Panc1 (cell line): ENCODE results near the gene NOP53. TPM values are rescaled to one million over a fixed set of nuclear protein-coding genes. Genes with fewer than 3 reads are reported as not detected.

Experiments used
- ATAC-seq: fragments of 200-7000 bp; cut with Tn5 transposase; 2 replicates; pipeline ENCODE4 v1.9.1; 2020; ENCODE audit warnings: mild to moderate bottlenecking, moderate library complexity
- BruUV-seq: library from RNA; stranded (reverse); fragments of 400-500 nt; replicated peaks from 2 replicates; lab custom pipeline; 2021; lab: Mats Ljungman, UMichigan
- CTCF ChIA-PET: fragments of 300-600 bp; sonication (Branson Sonifier 250); formaldehyde crosslinking; loops from one replicate; lab custom pipeline; 2022; ENCODE audit warnings: antibody characterized with exemption; lab: Charles Lee
- POLR2A ChIA-PET: fragments of 300-600 bp; sonication (Branson Sonifier 250); formaldehyde crosslinking; loops from one replicate; lab custom pipeline; 2022; ENCODE audit warnings: antibody characterized with exemption; lab: Charles Lee
- DNase-seq: peaks from one replicate; pipeline ENCODE4 v3.0.0-alpha.2; 2010; ENCODE audit warnings: low read depth, low spot score
- H3K27ac ChIP-seq: 2 replicates; pipeline ENCODE4 v1.5.1; 2011; ENCODE audit warnings: mild to moderate bottlenecking, low read length, inconsistent platforms
- H3K27me3 ChIP-seq: fragments of 200-500 bp; sonication (Bioruptor generic); 2 replicates; pipeline ENCODE4 v1.6.0; 2014; ENCODE audit warnings: low read length, inconsistent platforms; ENCODE audit not compliant: control insufficient read depth, insufficient read depth
- H3K36me3 ChIP-seq: fragments of 200-500 bp; sonication (Bioruptor generic); 2 replicates; pipeline ENCODE4 v1.5.1; 2014; ENCODE audit warnings: inconsistent platforms, mild to moderate bottlenecking, low read length, moderate library complexity; ENCODE audit not compliant: control insufficient read depth, insufficient read depth
- H3K4me1 ChIP-seq: 2 replicates; pipeline ENCODE4 v1.5.1; 2011; ENCODE audit warnings: inconsistent platforms, mild to moderate bottlenecking, low read length, moderate library complexity; ENCODE audit not compliant: control insufficient read depth, insufficient read depth
- H3K4me3 ChIP-seq, 2 experiments: 2 replicates each; pipeline ENCODE4 v1.5.1; 2011 to 2012; ENCODE audit warnings: low read depth in 2 of 2, low read length in 2 of 2, mild to moderate bottlenecking in 2 of 2, inconsistent platforms in 1 of 2, moderate library complexity in 1 of 2
- H3K9me3 ChIP-seq: fragments of 200-500 bp; sonication (Bioruptor generic); 2 replicates; pipeline ENCODE4 v1.5.1; 2014; ENCODE audit warnings: low read depth, mild to moderate bottlenecking, inconsistent platforms, low read length, moderate library complexity; ENCODE audit not compliant: control insufficient read depth, insufficient read depth
- POLR2AphosphoS5 ChIP-seq: IDR thresholded peaks from 2 replicates; pipeline ENCODE4 v1.6.1; 2012; ENCODE audit warnings: mild to moderate bottlenecking, low read depth, low read length, moderate library complexity
- SIN3A ChIP-seq: IDR thresholded peaks from 2 replicates; pipeline ENCODE4 v1.6.1; 2012; ENCODE audit warnings: low read depth, mild to moderate bottlenecking, low read length, moderate library complexity, borderline replicate concordance; ENCODE audit not compliant: insufficient read depth
- TCF7L2 ChIP-seq: IDR thresholded peaks from 2 replicates; pipeline ENCODE4 v1.6.1; 2011; ENCODE audit warnings: mild to moderate bottlenecking, low read depth, low read length, inconsistent platforms
- in situ Hi-C: cut with HindIII; loops from 2 replicates; pipeline ENCODE4 v1.10.0; 2016; ENCODE audit warnings: low sequenced_read_pairs, low pct_unique_long_range_greater_than_20kb
- intact Hi-C: fragments of 100-400 bp; cut with micrococcal nuclease; formaldehyde crosslinking; loops from one replicate; pipeline ENCODE4 v1.10.0; 2022; ENCODE audit not compliant: unreplicated experiment
- total RNA-seq: library from RNA; stranded (reverse); gene quantifications from one replicate; pipeline ENCODE4 v1.2.1, GENCODE V29; 2021; ENCODE audit not compliant: unreplicated experiment
- TF ChIP-seq, protein P1 (sequence below): fragments of 450-650 bp; IDR thresholded peaks from 2 replicates; pipeline ENCODE4 v1.5.1; 2017; ENCODE audit warnings: mild to moderate bottlenecking
- TF ChIP-seq, protein P2 (sequence below), 2 experiments: IDR thresholded peaks; 2 replicates each; pipeline ENCODE4 v1.6.1; 2011 to 2012; ENCODE audit warnings: low read depth in 2 of 2, control low read depth in 1 of 2, low read length in 1 of 2, mild to moderate bottlenecking in 1 of 2, moderate library complexity in 1 of 2; ENCODE audit not compliant: insufficient read depth in 1 of 2

Gene NOP53
- total RNA-seq, 1 experiment from 2014 or later, result 64.3 TPM

DNA sequence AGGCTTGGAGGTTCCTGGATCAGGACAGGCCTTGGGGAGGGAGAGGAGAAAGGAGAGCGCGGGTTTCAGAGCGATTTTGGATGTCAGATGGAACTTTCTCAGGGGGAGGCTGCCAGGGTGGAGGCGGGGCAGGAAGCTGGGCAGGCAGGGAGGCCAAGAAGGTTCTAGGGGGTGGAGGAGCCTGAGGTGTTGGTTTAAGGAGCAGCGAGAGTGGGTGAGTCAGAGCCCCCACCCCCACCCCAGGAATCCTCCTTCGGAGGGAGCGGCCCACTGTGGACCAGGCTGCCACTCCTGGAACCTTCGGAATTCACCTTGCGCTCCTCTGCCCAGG is 15.9 kb upstream of the NOP53 start:
- CTCF ChIA-PET, result no interaction called here
- Histone ChIP-seq H3K4me3 (peak overlapping the region; percentile 37 to 44), H3K36me3 (no peaks in the 10 kb centered on the region), H3K9me3 (no peaks in the 10 kb centered on the region), H3K27me3 (no peaks in the 10 kb centered on the region), H3K27ac (peak overlapping the region; percentile 89), H3K4me1 (peaks cover 11% of the 10 kb centered on the region)
- TF ChIP-seq, protein P1, sequence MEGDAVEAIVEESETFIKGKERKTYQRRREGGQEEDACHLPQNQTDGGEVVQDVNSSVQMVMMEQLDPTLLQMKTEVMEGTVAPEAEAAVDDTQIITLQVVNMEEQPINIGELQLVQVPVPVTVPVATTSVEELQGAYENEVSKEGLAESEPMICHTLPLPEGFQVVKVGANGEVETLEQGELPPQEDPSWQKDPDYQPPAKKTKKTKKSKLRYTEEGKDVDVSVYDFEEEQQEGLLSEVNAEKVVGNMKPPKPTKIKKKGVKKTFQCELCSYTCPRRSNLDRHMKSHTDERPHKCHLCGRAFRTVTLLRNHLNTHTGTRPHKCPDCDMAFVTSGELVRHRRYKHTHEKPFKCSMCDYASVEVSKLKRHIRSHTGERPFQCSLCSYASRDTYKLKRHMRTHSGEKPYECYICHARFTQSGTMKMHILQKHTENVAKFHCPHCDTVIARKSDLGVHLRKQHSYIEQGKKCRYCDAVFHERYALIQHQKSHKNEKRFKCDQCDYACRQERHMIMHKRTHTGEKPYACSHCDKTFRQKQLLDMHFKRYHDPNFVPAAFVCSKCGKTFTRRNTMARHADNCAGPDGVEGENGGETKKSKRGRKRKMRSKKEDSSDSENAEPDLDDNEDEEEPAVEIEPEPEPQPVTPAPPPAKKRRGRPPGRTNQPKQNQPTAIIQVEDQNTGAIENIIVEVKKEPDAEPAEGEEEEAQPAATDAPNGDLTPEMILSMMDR, result no peak
- TF ChIP-seq SIN3A (0 out of 2 replicates have a peak, but pooled peaks have one; percentile 63), TCF7L2 (no peak)
- TF ChIP-seq, protein P2, sequence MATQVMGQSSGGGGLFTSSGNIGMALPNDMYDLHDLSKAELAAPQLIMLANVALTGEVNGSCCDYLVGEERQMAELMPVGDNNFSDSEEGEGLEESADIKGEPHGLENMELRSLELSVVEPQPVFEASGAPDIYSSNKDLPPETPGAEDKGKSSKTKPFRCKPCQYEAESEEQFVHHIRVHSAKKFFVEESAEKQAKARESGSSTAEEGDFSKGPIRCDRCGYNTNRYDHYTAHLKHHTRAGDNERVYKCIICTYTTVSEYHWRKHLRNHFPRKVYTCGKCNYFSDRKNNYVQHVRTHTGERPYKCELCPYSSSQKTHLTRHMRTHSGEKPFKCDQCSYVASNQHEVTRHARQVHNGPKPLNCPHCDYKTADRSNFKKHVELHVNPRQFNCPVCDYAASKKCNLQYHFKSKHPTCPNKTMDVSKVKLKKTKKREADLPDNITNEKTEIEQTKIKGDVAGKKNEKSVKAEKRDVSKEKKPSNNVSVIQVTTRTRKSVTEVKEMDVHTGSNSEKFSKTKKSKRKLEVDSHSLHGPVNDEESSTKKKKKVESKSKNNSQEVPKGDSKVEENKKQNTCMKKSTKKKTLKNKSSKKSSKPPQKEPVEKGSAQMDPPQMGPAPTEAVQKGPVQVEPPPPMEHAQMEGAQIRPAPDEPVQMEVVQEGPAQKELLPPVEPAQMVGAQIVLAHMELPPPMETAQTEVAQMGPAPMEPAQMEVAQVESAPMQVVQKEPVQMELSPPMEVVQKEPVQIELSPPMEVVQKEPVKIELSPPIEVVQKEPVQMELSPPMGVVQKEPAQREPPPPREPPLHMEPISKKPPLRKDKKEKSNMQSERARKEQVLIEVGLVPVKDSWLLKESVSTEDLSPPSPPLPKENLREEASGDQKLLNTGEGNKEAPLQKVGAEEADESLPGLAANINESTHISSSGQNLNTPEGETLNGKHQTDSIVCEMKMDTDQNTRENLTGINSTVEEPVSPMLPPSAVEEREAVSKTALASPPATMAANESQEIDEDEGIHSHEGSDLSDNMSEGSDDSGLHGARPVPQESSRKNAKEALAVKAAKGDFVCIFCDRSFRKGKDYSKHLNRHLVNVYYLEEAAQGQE (IDR thresholded peaks at IDR 0.05; ENCODE audit: insufficient read depth in 1 of 2, low read depth in 2 of 2, low read length in 1 of 2), result no peak
- peak; percentile 87 for ATAC-seq
- POLR2A ChIA-PET, result no interaction called here
- in situ Hi-C loops, result no loop called here
- no TSS peak for BruUV-seq
- intact Hi-C loops, result no loop called here
- peak; percentile 51 for DNase-seq

DNA sequence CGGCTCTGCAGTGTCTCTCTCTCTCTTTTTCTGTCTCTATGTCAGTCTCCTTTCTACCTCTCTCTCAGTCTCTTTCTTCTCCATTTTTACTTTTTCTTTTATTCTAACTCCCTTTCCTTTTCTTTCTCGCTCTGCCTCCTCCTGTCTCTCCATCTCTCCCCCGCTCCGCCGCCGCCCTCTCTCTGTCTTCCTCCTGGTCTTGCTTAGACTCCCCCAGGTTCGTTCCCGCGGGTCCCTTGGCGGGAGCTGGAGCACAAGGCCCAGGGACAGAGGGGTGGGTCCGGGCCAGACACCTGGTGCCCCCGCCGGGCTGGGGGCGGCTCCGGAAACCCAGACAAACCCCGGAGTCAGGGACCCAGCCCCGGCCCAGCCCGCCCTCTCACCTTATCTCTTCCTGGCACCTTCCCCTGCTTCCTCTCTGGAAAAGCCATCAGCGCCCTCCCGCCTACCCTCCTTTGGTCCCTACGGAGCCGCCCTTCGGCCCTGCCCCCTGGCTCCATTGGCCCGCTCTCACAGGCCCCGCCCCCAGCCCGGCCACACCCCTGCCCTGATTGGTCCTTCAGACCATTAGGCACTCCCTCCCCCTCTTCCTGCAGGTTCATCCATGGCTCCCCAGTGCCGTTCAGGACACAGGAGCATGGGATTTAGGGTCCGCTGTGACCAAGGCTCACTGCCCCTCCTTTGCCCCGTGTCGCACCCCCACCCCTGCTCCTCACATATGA is 15.4 kb upstream of the NOP53 start:
- Histone ChIP-seq H3K36me3 (no peaks in the 10 kb centered on the region), H3K4me1 (peaks cover 11% of the 10 kb centered on the region), H3K9me3 (no peaks in the 10 kb centered on the region), H3K4me3 (peak overlapping the region; percentile 37 to 44), H3K27ac (peak overlapping the region; percentile 54; the same call in 1 of the 2 replicates), H3K27me3 (no peaks in the 10 kb centered on the region)
- no peak for TF ChIP-seq TCF7L2
- TF ChIP-seq, protein P2 (IDR thresholded peaks at IDR 0.05; ENCODE audit: insufficient read depth in 1 of 2, low read depth in 2 of 2, low read length in 1 of 2), result no peak
- TF ChIP-seq, protein P1, result no peak
- TF ChIP-seq POLR2AphosphoS5, result no peak
- TF ChIP-seq SIN3A, result 0 out of 2 replicates have a peak, but pooled peaks have one; percentile 4
- BruUV-seq, result no TSS peak
- peak; percentile 85 for ATAC-seq
- CTCF ChIA-PET, result no interaction called here
- in situ Hi-C loops (no loop called here), intact Hi-C loops (no loop called here)
- POLR2A ChIA-PET, result no interaction called here
- no peak for DNase-seq
